ENCODE data around the gene LONP2.
"Not testable (repeated sequence)": the region's sequence is repeated elsewhere in the genome, so short reads cannot be mapped to it uniquely, and the experiment has no call there.

The LONP2 gene

DNA sequence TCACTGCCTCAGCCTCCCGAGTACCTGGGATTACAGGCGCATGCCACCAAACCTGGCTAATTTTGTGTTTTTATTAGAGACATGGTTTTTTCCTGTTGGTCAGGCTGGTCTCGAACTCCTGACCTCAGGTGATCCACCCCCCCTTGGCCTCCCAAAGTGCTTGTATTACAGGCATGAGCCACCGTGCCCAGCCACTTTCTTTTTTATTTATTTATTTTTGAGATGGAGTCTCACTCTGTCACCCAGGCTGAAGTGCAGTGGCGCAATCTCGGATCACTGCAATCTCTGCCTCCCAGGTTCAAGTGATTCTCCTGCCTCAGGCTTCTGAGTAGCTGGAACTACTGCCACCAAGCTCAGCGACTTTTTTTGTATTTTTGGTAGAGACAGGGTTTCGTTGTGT is 158.4 kb downstream of the LONP2 start:
- not testable (repeated sequence) for DNase-seq

DNA sequence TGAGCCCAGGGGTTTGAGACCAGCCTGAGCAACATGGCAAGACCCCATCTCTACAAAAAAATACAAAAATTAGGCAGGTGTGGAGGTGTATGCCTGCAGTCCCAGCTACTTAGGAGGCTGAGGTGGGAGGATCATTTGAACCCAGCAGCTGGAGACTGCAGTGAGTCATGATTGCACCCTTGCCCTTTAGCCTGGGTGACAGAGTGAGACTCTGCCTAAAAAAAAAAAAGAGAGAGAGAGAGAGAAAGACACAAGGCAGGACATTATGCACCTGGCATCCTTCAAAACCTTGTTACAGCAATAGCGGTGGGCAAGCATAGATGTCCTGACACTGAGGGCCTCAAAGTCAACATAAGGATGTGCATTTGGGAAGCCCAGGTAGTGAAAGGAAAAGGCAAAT is 161.1 kb downstream of the LONP2 start:
- DNase-seq, result no peak

DNA sequence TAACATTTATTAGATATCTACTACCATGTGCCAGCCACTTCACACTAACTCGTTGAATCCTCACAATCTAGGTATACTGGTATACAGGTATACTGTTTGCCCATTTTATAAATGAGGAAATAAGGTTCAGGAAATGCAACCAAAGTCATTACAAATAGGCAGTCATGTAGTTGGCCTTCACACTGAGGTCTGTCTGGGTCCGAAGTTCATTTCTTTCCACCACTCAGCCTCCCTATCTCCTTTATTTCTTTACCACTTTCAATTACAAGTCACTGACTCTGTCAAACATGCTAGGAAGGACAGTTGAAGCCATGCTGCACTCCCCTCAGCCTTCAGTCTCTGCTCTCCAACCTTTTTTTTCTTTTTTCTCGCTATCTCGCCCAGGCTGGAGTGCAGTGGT is 161.8 kb downstream of the LONP2 start:
- DNase-seq, result no peak
